ENCODE data around the gene METTL21C.

Gene METTL21C

DNA sequence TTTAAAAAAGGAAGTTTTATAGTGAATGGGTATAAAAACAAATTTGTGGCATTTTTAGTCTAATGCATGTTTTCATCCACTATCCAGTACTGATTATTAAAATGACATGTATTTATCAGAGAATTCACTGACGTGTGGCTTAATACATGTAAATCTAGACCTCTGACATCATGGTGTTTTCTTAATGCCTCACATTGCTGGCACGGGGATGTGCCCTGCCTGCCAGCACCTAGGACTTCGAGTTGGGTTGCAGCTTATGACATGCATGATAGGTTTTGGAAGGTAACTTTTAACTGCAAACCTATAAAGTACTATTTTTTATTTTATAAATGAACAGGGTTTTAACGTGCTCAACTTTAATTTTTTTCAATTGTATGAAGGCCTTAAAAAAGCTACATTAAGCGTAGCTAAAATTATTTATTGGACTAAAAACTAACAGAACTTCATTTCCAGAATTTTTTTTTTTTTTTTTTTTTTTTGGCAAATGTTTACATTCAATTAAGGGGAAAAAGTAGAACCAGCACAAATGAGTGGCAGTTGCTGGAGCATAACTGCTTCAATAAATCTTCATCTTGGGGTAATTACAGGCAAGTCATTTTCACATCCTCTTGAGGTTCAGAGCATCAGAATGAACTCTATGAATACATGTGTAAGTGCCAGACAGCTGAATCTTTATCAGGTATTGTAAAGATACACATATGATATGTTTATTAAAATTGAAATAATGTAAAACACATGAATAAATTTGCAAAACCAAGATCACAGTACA lies 16.3 kb downstream of the METTL21C start:
- no peak for DNase-seq (ENCODE audit: low read depth, low spot score)
- H3K4me3 ChIP-seq (ENCODE audit: low read length), result no peak overlapping the region

GRCh38 chr13:102677122-102677521 lies 17.7 kb downstream of the METTL21C start:
- no peak for DNase-seq (ENCODE audit: low read depth, low spot score)
- H3K4me3 ChIP-seq (ENCODE audit: low read length), result no peak overlapping the region

- no peak overlapping the region for H3K4me3 ChIP-seq (ENCODE audit: low read length)
- no peak for DNase-seq (ENCODE audit: low read depth, low spot score)
These were observed 19.7 kb downstream of the METTL21C start for GRCh38 chr13:102675115-102675514.

- no peak overlapping the region for H3K4me3 ChIP-seq (ENCODE audit: low read length)
- DNase-seq (ENCODE audit: low read depth, low spot score), result no peak
These were observed 24.7 kb downstream of the METTL21C start for GRCh38 chr13:102670130-102670529.

GRCh38 chr13:102667911-102668310 lies 26.9 kb downstream of the METTL21C start:
- no peak for DNase-seq (ENCODE audit: low read depth, low spot score)

GRCh38 chr13:102667023-102667422 lies 27.8 kb downstream of the METTL21C start:
- no peak for DNase-seq (ENCODE audit: low read depth, low spot score)
- H3K4me3 ChIP-seq (ENCODE audit: low read length), result no peak overlapping the region

More at GRCh38 chr13:102667911-102668310, 26.9 kb downstream of the METTL21C start:
- H3K4me3 ChIP-seq (ENCODE audit: low read length), result no peak overlapping the region

- H3K4me3 ChIP-seq (ENCODE audit: low read length), result no peak overlapping the region
- DNase-seq (ENCODE audit: low read depth, low spot score), result no peak
These were observed 35.6 kb downstream of the METTL21C start for GRCh38 chr13:102659168-102659713.

GRCh38 chr13:102658660-102659059 lies 36.2 kb downstream of the METTL21C start:
- no peak overlapping the region for H3K4me3 ChIP-seq (ENCODE audit: low read length)
- DNase-seq (ENCODE audit: low read depth, low spot score), result no peak

DNA sequence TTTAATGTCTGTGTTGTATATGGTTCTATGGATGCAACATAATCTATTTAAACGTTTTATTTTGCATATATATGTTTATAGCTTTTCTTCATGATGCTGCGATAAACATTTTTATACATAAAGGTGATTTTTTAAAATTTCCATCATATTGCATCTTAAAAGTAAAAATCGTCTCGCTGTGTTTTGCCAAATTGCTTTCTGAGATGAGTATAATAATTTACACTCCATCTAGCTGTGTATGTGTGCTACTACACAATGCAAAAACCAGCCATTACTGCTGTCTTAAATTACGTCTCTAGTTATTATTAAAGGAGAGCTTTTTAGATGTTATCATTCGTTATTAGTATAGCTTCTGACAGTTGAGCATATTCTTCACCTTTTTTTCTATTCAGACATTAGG lies 37.2 kb downstream of the METTL21C start:
- H3K4me3 ChIP-seq (ENCODE audit: low read length), result no peak overlapping the region
- no peak for DNase-seq (ENCODE audit: low read depth, low spot score)

DNA sequence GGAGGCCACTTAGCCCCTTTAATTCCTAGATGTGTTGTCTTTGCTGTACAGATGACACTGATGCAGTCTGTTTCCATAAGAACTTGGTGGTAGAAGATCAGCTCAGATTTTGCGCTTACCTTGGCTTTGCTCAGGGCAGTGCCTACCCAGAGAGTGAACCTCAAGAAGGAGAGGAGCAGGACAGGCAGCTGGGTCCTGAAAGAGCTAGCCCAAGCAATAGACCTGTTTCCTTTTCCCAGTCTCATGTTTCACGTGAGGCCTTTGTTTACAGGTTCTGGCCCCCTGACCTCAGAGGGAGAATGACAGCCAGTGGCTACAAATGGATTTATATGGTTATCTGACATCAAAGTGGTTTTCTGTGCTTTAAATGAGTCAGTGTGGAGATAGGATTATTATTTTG lies 40.1 kb downstream of the METTL21C start:
- DNase-seq (ENCODE audit: low read depth, low spot score), result no peak
- H3K4me3 ChIP-seq (ENCODE audit: low read length), result no peak overlapping the region

- H3K4me3 ChIP-seq (ENCODE audit: low read length), result no peak overlapping the region
- DNase-seq (ENCODE audit: low read depth, low spot score), result no peak
These were observed 43.0 kb downstream of the METTL21C start for GRCh38 chr13:102651892-102652291.

- DNase-seq (ENCODE audit: low read depth, low spot score), result no peak
- no peak overlapping the region for H3K4me3 ChIP-seq (ENCODE audit: low read length)
These were observed 43.5 kb downstream of the METTL21C start for GRCh38 chr13:102651392-102651791.

- H3K4me3 ChIP-seq (ENCODE audit: low read length), result no peak overlapping the region
- DNase-seq (ENCODE audit: low read depth, low spot score), result no peak
These were observed 44.4 kb downstream of the METTL21C start for GRCh38 chr13:102650444-102650843.

GRCh38 chr13:102648046-102648445 lies 46.8 kb downstream of the METTL21C start:
- DNase-seq (ENCODE audit: low read depth, low spot score), result no peak
- no peak overlapping the region for H3K4me3 ChIP-seq (ENCODE audit: low read length)

DNA sequence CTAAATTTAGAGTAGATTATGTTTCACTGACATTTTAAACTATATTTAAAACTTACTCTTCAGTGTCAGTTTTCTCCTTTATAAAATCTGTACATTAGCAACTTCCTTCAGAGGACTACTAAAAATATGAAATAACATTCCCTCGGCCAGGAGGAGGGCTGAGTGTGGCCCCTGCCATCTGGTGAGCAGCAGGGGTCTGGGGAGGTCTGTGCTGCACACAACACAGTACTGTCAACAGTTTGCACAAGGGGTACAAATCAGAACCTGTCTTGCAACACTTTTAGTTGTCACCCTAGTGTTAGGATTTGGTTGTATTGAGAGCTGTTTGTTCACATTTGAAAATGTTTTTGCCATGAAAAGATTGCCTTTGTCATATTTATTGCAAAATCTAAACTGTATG lies 49.1 kb downstream of the METTL21C start:
- DNase-seq (ENCODE audit: low read depth, low spot score), result no peak
- H3K4me3 ChIP-seq (ENCODE audit: low read length), result no peak overlapping the region

DNA sequence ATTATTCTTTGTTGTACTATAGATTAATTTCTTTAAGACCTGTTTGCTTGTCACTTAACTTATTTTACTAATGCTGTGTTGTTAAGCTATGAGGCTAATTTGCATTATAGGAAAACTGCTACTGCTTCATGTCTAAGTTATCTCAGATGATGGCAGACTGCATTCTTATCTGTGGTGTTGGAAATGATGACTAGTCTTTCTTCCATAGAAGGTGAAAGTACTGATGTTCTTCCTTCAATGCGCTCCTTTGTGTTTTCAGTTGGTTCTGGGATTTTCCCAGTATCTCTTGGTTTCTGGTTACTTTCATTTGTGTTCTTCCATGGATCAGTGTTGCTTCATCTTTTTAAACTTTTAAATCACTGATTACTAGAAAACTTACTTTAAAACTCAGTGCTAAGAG lies 51.2 kb downstream of the METTL21C start:
- no peak for DNase-seq (ENCODE audit: low read depth, low spot score)
- H3K4me3 ChIP-seq (ENCODE audit: low read length), result no peak overlapping the region

DNA sequence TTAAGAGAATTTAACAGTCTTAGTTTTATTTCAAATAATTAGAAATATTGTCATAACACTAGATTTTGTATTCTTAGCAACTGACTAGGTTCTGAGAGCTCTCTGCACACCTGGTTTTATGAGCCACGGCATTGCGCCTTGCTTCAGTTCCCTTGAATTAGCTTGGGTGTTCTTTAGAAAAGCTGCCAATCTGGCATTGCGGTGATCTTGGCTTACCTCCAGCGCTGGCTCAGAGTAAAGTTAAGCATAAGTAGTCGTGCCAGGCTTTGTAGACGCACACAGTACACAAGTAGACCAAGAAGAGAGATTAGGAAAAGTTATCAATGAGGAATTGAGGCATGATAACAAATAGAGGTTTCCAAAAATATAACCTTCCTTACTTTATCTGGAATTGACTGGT lies 52.4 kb downstream of the METTL21C start:
- H3K4me3 ChIP-seq (ENCODE audit: low read length), result no peak overlapping the region
- no peak for DNase-seq (ENCODE audit: low read depth, low spot score)

- H3K4me3 ChIP-seq (ENCODE audit: low read length), result no peak overlapping the region
- DNase-seq (ENCODE audit: low read depth, low spot score), result no peak
These were observed 52.8 kb downstream of the METTL21C start for GRCh38 chr13:102642029-102642428.

DNA sequence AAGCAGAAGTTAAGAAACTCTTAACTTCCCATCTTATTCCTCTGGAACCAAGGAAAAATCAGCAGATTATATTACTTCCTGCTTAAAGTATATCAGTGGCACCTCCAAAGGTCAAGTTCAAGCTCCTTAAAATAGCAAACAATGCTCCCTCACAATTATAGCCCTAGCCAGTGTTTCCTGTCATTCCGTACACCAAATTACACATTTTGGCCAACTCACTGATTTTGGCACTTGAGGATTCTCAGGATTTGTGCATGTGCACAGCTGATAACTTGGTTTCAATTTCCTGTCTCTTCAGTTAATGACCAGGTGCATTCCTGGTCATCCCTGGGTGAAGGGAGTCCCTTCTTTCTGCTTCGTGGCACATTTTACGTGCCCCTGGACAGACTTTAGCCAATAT lies 56.1 kb downstream of the METTL21C start:
- no peak overlapping the region for H3K4me3 ChIP-seq (ENCODE audit: low read length)
- no peak for DNase-seq (ENCODE audit: low read depth, low spot score)

Measured in Jurkat, Clone E6-1 (cell line).